HG03439 (cell line): ENCODE data around the gene NRG2.

Experiments used
- ATAC-seq: cut with Tn5 transposase; IDR thresholded peaks from one replicate; pipeline ENCODE4 v1.9.1; 2021; ENCODE audit warnings: mild to moderate bottlenecking, moderate library complexity; ENCODE audit not compliant: unreplicated experiment

The NRG2 gene

GRCh38 chr5:139845846-139846681 is 197.0 kb downstream of the NRG2 start:
- no peak for ATAC-seq

- no peak for ATAC-seq
These were observed 198.5 kb downstream of the NRG2 start for GRCh38 chr5:139844472-139845145.

- no peak for ATAC-seq
These were observed 199.1 kb downstream of the NRG2 start for GRCh38 chr5:139843991-139844390.

- no peak for ATAC-seq
These were observed 200.8 kb downstream of the NRG2 start for GRCh38 chr5:139842321-139842720.

GRCh38 chr5:139841549-139841948 is 201.6 kb downstream of the NRG2 start:
- no peak for ATAC-seq

GRCh38 chr5:139839918-139840317 is 203.2 kb downstream of the NRG2 start:
- ATAC-seq: no peak

GRCh38 chr5:139839232-139839815 is 203.8 kb downstream of the NRG2 start:
- no peak for ATAC-seq

GRCh38 chr5:139838381-139839197 is 204.5 kb downstream of the NRG2 start:
- ATAC-seq: no peak

- ATAC-seq: no peak
These were observed 205.3 kb downstream of the NRG2 start for GRCh38 chr5:139837711-139838380.

- ATAC-seq: no peak
These were observed 206.5 kb downstream of the NRG2 start for GRCh38 chr5:139836469-139837208.

- ATAC-seq: no peak
These were observed 207.4 kb downstream of the NRG2 start for GRCh38 chr5:139835656-139836055.

- ATAC-seq: no peak
These were observed 209.6 kb downstream of the NRG2 start for GRCh38 chr5:139833525-139833924.

GRCh38 chr5:139831624-139832023 is 211.5 kb downstream of the NRG2 start:
- ATAC-seq: no peak

GRCh38 chr5:139829471-139829870 is 213.6 kb downstream of the NRG2 start:
- no peak for ATAC-seq

- no peak for ATAC-seq
These were observed 214.7 kb downstream of the NRG2 start for GRCh38 chr5:139828207-139828895.

- no peak for ATAC-seq
These were observed 217.4 kb downstream of the NRG2 start for GRCh38 chr5:139825690-139826089.

- ATAC-seq: no peak
These were observed 219.2 kb downstream of the NRG2 start for GRCh38 chr5:139823757-139824355.

GRCh38 chr5:139822553-139823425 is 220.3 kb downstream of the NRG2 start:
- ATAC-seq: no peak
